ENCODE data around the gene SEMA4F.
"Not testable (repeated sequence)": the region's sequence is repeated elsewhere in the genome, so short reads cannot be mapped to it uniquely, and the experiment has no call there.

SEMA4F gene

GRCh38 chr2:74653985-74654882, at the start of gene SEMA4F:
Gene SEMA4F (plus strand): TSS chr2:74654247. CDS start chr2:74654377, 130 bp downstream.
- DNase-seq: peak; percentile 50 to 96 (median 90)

- no peak for DNase-seq
Measured at GRCh38 chr2:74606927-74607326, 47.1 kb upstream of the SEMA4F start.

- no peak for DNase-seq
Measured at GRCh38 chr2:74617122-74617521, 36.9 kb upstream of the SEMA4F start.

- no peak for DNase-seq
Measured at GRCh38 chr2:74618410-74619083, 35.5 kb upstream of the SEMA4F start.

- no peak for DNase-seq
Measured at GRCh38 chr2:74619651-74620297, 34.3 kb upstream of the SEMA4F start.

GRCh38 chr2:74620671-74621070, 33.4 kb upstream of the SEMA4F start:
- DNase-seq: no peak

GRCh38 chr2:74625658-74626425, 28.2 kb upstream of the SEMA4F start:
- DNase-seq: no peak

GRCh38 chr2:74628538-74629105, 25.4 kb upstream of the SEMA4F start:
- DNase-seq: no peak

GRCh38 chr2:74630454-74630853, 23.6 kb upstream of the SEMA4F start:
- DNase-seq: not testable (repeated sequence)

GRCh38 chr2:74632209-74632938, 21.7 kb upstream of the SEMA4F start:
- no peak for DNase-seq

- no peak for DNase-seq
Measured at GRCh38 chr2:74632939-74633312, 21.1 kb upstream of the SEMA4F start.

GRCh38 chr2:74639550-74639949, 14.5 kb upstream of the SEMA4F start:
- no peak for DNase-seq

GRCh38 chr2:74645344-74645743, 8.7 kb upstream of the SEMA4F start:
- no peak for DNase-seq

- no peak for DNase-seq
Measured at GRCh38 chr2:74646201-74646600, 7.8 kb upstream of the SEMA4F start.

GRCh38 chr2:74646834-74647482, 7.1 kb upstream of the SEMA4F start:
- no peak for DNase-seq

- DNase-seq: no peak
Measured at GRCh38 chr2:74648009-74648443, 6.0 kb upstream of the SEMA4F start, which contains the start of gene M1AP. Gene M1AP (minus strand): TSS chr2:74648330. CDS start chr2:74640275, 8,055 bp downstream.

GRCh38 chr2:74653589-74653984, 460 bp upstream of the SEMA4F start:
- DNase-seq: no peak

- no peak for DNase-seq
Measured at GRCh38 chr2:74655579-74655978, 1.5 kb downstream of the SEMA4F start.

GRCh38 chr2:74658516-74658915, 4.5 kb downstream of the SEMA4F start:
- DNase-seq: peak in 1 of 51 donors; percentile 44

- no peak for DNase-seq
Measured at GRCh38 chr2:74659462-74659861, 5.4 kb downstream of the SEMA4F start.

Measured in hypothalamus (tissue), 51 donors.